BJ (cell line): ENCODE data around the gene MIAT. TPM values are rescaled to one million over a fixed set of nuclear protein-coding genes. Genes with fewer than 3 reads are reported as not detected.

Experiments used
- CTCF ChIA-PET: fragments of 350-600 bp; formaldehyde crosslinking; extraction: SDS; loops from one replicate; lab custom pipeline; 2021; ENCODE audit warnings: antibody characterized with exemption, inconsistent platforms; lab: Yijun Ruan, JAX
- POLR2A ChIA-PET: fragments of 300-600 bp; sonication (Branson Sonifier 250); formaldehyde crosslinking; extraction: SDS; loops from one replicate; lab custom pipeline; 2021; ENCODE audit warnings: antibody characterized with exemption; lab: Charles Lee
- DNase-seq: peaks from one replicate; pipeline ENCODE4 v3.0.0-alpha.2; 2011; ENCODE audit warnings: low read depth
- H3K27me3 ChIP-seq: 2 replicates; pipeline ENCODE4 v1.6.0; 2011; ENCODE audit warnings: low read length; ENCODE audit not compliant: control insufficient read depth, insufficient read depth
- H3K36me3 ChIP-seq: 2 replicates; pipeline ENCODE4 v1.5.1; 2011; ENCODE audit warnings: low read length; ENCODE audit not compliant: control insufficient read depth, insufficient read depth
- H3K4me3 ChIP-seq: 2 replicates; pipeline ENCODE4 v1.5.1; 2011; ENCODE audit warnings: low read depth, mild to moderate bottlenecking, control low read depth, low read length
- CTCF ChIP-seq: IDR thresholded peaks from 2 replicates; pipeline ENCODE4 v1.5.1; 2011; ENCODE audit warnings: low read depth, mild to moderate bottlenecking, control low read depth, inconsistent platforms, low read length, moderate library complexity; ENCODE audit not compliant: insufficient read depth
- polyA plus RNA-seq: library from polyadenylated mRNA; depleted of rRNA; stranded (reverse); fragments of >200 nt; gene quantifications from 2 replicates; pipeline ENCODE4 v1.2.3, GENCODE V29; 2011

The MIAT gene
- polyA plus RNA-seq, 1 experiment: 1.1 TPM

GRCh38 chr22:26669060-26669481 is 11.7 kb downstream of the MIAT start:
- CTCF ChIA-PET: interaction anchor here (0.6 to 2.5 kb wide), 4 partner anchors 10 to 167 kb away, joined by 3 to 12 read pairs (median 3); no protein-coding TSS in a partner anchor
- H3K36me3 ChIP-seq: no peaks in the 10 kb centered on the region
- no peak overlapping the region for H3K4me3 ChIP-seq
- no peak for DNase-seq
- H3K27me3 ChIP-seq: no peaks in the 10 kb centered on the region
- TF ChIP-seq CTCF: peak; percentile 66
- POLR2A ChIA-PET: no interaction called here

- CTCF ChIA-PET: no interaction called here
Observed at GRCh38 chr22:26670459-26670858, 13.1 kb downstream of the MIAT start.

GRCh38 chr22:26671317-26672059 is 14.1 kb downstream of the MIAT start:
- no peak for TF ChIP-seq CTCF
- POLR2A ChIA-PET: interaction anchor here (0.7 kb wide), 1 partner anchor 218 kb away, joined by 3 read pairs; no protein-coding TSS in a partner anchor
- CTCF ChIA-PET: no interaction called here
- DNase-seq: no peak
- Histone ChIP-seq H3K36me3 (no peaks in the 10 kb centered on the region), H3K4me3 (no peak overlapping the region), H3K27me3 (no peaks in the 10 kb centered on the region)

More at GRCh38 chr22:26670459-26670858, 13.1 kb downstream of the MIAT start:
- no peaks in the 10 kb centered on the region for H3K36me3 ChIP-seq
- DNase-seq: no peak
- POLR2A ChIA-PET: no interaction called here
- no peaks in the 10 kb centered on the region for H3K27me3 ChIP-seq
- TF ChIP-seq CTCF: no peak
- no peak overlapping the region for H3K4me3 ChIP-seq

GRCh38 chr22:26672060-26672471 is 14.7 kb downstream of the MIAT start:
- ChIA-PET POLR2A (no interaction called here), CTCF (interaction anchor here (0.9 to 1.1 kb wide), 2 partner anchors 41 to 250 kb away, joined by 3 to 4 read pairs; no protein-coding TSS in a partner anchor)
- H3K36me3 ChIP-seq: no peaks in the 10 kb centered on the region
- DNase-seq: no peak
- peak overlapping the region; percentile 75 for H3K4me3 ChIP-seq
- H3K27me3 ChIP-seq: no peaks in the 10 kb centered on the region
- TF ChIP-seq CTCF: no peak
